BLaER1 (cell line): ENCODE measurements around the gene KAT6B.

Experiments
- H3K27ac ChIP-seq: shearing (Covaris generic); formaldehyde crosslinking; 2 replicates; pipeline ENCODE4 v1.8.1; 2022
- H3K27me3 ChIP-seq: shearing (Covaris generic); formaldehyde crosslinking; 2 replicates; pipeline ENCODE4 v1.8.1; 2022
- H3K36me3 ChIP-seq: shearing (Covaris generic); formaldehyde crosslinking; 2 replicates; pipeline ENCODE4 v1.8.1; 2022
- H3K4me1 ChIP-seq: shearing (Covaris generic); formaldehyde crosslinking; 2 replicates; pipeline ENCODE4 v1.8.1; 2022
- H3K4me2 ChIP-seq: shearing (Covaris generic); formaldehyde crosslinking; 2 replicates; pipeline ENCODE4 v1.8.1; 2022
- H3K4me3 ChIP-seq: shearing (Covaris generic); formaldehyde crosslinking; 2 replicates; pipeline ENCODE4 v1.8.1; 2022
- H3K9ac ChIP-seq: shearing (Covaris generic); formaldehyde crosslinking; 2 replicates; pipeline ENCODE4 v1.8.1; 2022
- H3K9me3 ChIP-seq: shearing (Covaris generic); formaldehyde crosslinking; 2 replicates; pipeline ENCODE4 v1.8.1; 2022
- H4K20me1 ChIP-seq: shearing (Covaris generic); formaldehyde crosslinking; 2 replicates; pipeline ENCODE4 v1.8.1; 2022
- Cebpa-rat ChIP-seq: shearing (Covaris generic); IDR thresholded peaks from 2 replicates; pipeline ENCODE4 v1.8.1; 2022

Gene KAT6B

DNA sequence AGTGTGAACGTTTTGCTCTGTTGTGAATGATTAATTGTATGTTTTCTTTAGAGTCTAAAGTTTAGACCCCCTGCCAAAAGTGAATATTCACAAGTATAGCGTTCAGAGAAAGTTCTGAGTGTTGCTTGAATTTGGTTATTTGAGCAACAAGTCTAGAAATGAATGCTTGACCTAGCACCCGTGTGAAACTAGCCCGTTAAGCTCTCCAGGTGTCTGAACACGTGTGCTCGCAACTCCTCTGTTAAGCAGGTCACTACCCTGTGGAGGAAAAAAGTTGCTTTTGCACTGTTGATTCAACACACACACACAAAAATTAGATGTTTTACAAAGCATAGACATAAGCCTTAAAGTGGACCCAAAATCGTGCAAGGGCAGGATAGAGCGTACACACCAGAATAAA lies 206.4 kb downstream of the KAT6B start:
- no peak overlapping the region for H3K9ac ChIP-seq
- H3K27me3 ChIP-seq = no peaks in the 10 kb centered on the region
- no peak overlapping the region for H3K27ac ChIP-seq
- peaks cover 28% of the 10 kb centered on the region for H3K4me1 ChIP-seq
- H3K4me3 ChIP-seq = no peak overlapping the region
- no peaks in the 10 kb centered on the region for H4K20me1 ChIP-seq
- no peak overlapping the region for H3K4me2 ChIP-seq
- H3K36me3 ChIP-seq = peaks cover 35% of the 10 kb centered on the region
- TF ChIP-seq Cebpa-rat = no peak
- H3K9me3 ChIP-seq = no peaks in the 10 kb centered on the region

GRCh38 chr10:75033399-75034130 lies 207.2 kb downstream of the KAT6B start:
- TF ChIP-seq Cebpa-rat = no peak
- Histone ChIP-seq H3K9ac (no peak overlapping the region), H3K36me3 (peaks cover 30% of the 10 kb centered on the region), H3K4me1 (peaks cover 25% of the 10 kb centered on the region), H4K20me1 (no peaks in the 10 kb centered on the region), H3K27ac (no peak overlapping the region), H3K27me3 (no peaks in the 10 kb centered on the region), H3K4me2 (no peak overlapping the region), H3K9me3 (no peaks in the 10 kb centered on the region), H3K4me3 (no peak overlapping the region)

DNA sequence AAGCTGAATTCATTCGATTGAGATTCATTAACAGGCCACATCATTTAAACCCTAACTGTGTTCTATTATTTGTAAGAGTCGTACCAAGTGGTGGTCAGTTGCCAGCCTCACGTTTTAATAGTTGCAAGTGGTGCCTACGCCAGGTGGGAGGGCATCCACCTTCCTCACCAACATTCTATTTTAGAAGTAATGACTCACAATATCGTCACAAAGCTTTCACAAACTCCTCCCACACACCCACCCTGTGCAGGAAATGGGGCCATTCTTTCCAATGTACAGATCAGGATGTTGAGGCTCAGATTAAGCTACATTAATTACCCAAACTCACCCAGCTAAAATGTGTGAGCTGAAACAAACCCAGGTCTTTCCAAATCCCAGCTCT lies 207.7 kb downstream of the KAT6B start:
- H3K4me3 ChIP-seq = no peak overlapping the region
- H3K9ac ChIP-seq = no peak overlapping the region
- no peak overlapping the region for H3K4me2 ChIP-seq
- no peaks in the 10 kb centered on the region for H3K9me3 ChIP-seq
- H3K27ac ChIP-seq = no peak overlapping the region
- no peaks in the 10 kb centered on the region for H4K20me1 ChIP-seq
- H3K27me3 ChIP-seq = no peaks in the 10 kb centered on the region
- no peak for TF ChIP-seq Cebpa-rat
- peaks cover 24% of the 10 kb centered on the region for H3K36me3 ChIP-seq
- H3K4me1 ChIP-seq = peaks cover 20% of the 10 kb centered on the region

DNA sequence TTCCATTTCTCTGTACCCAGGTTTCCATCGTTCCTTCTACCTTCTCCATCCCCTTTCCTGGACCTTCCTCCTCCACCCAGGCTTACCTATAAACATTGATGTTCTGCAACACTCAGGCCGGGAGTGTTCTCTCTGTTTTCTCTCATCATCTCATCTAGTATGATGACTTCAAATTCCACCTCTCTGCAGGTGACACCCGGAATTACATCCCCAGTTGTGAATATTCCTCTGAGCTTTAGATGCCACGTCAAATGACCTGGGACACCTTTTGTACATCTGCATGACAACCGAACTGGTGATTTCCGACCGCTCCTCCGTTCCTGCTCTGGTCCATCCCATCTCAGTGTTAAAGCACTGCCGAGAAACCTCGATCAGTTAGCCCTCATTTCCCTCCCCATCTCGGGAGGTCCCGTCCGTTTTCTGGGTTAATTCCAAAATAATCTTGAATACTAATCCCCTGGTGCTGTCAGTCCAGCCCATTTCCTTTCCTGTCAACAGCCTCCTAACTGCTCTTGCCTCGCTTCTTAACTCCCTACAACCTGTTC lies 208.4 kb downstream of the KAT6B start:
- no peaks in the 10 kb centered on the region for H3K27me3 ChIP-seq
- no peak overlapping the region for H3K4me2 ChIP-seq
- peaks cover 16% of the 10 kb centered on the region for H3K4me1 ChIP-seq
- peaks cover 18% of the 10 kb centered on the region for H3K36me3 ChIP-seq
- TF ChIP-seq Cebpa-rat = no peak
- H3K9me3 ChIP-seq = no peaks in the 10 kb centered on the region
- no peak overlapping the region for H3K4me3 ChIP-seq
- H4K20me1 ChIP-seq = no peaks in the 10 kb centered on the region
- no peak overlapping the region for H3K27ac ChIP-seq
- no peak overlapping the region for H3K9ac ChIP-seq

DNA sequence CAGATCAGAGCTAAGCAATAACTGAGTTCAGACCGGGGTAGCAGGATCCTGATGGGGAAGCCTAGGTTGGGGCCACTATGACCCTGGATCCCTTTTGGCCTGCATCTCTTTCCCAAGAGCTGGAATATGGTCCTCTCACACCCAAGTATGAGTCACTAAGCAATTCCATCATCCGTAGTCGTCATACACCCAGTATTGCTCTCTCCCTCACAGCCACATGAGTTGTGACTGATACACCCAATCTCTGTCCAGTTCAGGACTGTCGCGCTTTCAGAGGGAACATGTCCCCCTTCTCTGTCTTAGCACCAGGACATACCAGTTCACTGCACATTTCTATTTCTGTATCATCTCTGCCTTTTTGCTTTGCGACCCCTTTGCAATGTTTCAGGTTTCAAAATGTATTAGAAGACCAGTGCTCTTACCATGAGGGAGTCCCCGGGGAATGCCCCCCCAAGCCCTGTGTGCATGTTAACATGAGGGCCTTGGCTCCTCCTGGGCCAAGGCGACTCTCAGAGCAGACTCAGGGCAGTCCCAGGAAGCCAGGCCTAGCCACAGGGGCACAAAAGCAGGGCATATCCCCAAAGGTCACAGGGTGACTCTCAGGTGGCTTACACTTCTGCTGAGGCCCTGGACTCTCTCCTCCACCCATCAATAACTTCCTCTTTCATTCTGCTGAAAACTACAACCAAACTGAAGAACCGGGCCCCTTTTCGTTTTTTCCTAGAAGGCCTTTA lies 209.7 kb downstream of the KAT6B start:
- H3K4me1 ChIP-seq = peaks cover 16% of the 10 kb centered on the region
- no peaks in the 10 kb centered on the region for H3K9me3 ChIP-seq
- H4K20me1 ChIP-seq = no peaks in the 10 kb centered on the region
- H3K27ac ChIP-seq = no peak overlapping the region
- H3K4me3 ChIP-seq = no peak overlapping the region
- no peaks in the 10 kb centered on the region for H3K27me3 ChIP-seq
- peak overlapping the region; percentile 23; the same call in 1 of the 2 replicates for H3K4me2 ChIP-seq
- H3K9ac ChIP-seq = no peak overlapping the region
- TF ChIP-seq Cebpa-rat = no peak
- peaks cover 4% of the 10 kb centered on the region; the same call in 1 of the 2 replicates for H3K36me3 ChIP-seq

GRCh38 chr10:75037171-75038153 lies 211.1 kb downstream of the KAT6B start:
- H3K4me1 ChIP-seq = peaks cover 16% of the 10 kb centered on the region
- no peak overlapping the region for H3K27ac ChIP-seq
- H4K20me1 ChIP-seq = no peaks in the 10 kb centered on the region
- no peak for TF ChIP-seq Cebpa-rat
- H3K9me3 ChIP-seq = no peaks in the 10 kb centered on the region
- no peak overlapping the region for H3K9ac ChIP-seq
- no peak overlapping the region for H3K4me3 ChIP-seq
- H3K27me3 ChIP-seq = no peaks in the 10 kb centered on the region
- H3K36me3 ChIP-seq = no peaks in the 10 kb centered on the region
- peak overlapping the region; percentile 23; the same call in 1 of the 2 replicates for H3K4me2 ChIP-seq

GRCh38 chr10:75038335-75038734 lies 211.9 kb downstream of the KAT6B start:
- H3K9ac ChIP-seq = no peak overlapping the region
- TF ChIP-seq Cebpa-rat = no peak
- no peaks in the 10 kb centered on the region for H4K20me1 ChIP-seq
- H3K4me2 ChIP-seq = no peak overlapping the region
- peaks cover 16% of the 10 kb centered on the region for H3K4me1 ChIP-seq
- no peaks in the 10 kb centered on the region for H3K36me3 ChIP-seq
- H3K9me3 ChIP-seq = no peaks in the 10 kb centered on the region
- H3K27me3 ChIP-seq = no peaks in the 10 kb centered on the region
- H3K27ac ChIP-seq = no peak overlapping the region
- no peak overlapping the region for H3K4me3 ChIP-seq

- H3K27me3 ChIP-seq = no peaks in the 10 kb centered on the region
- H4K20me1 ChIP-seq = no peaks in the 10 kb centered on the region
- no peak overlapping the region for H3K27ac ChIP-seq
- TF ChIP-seq Cebpa-rat = no peak
- no peaks in the 10 kb centered on the region for H3K9me3 ChIP-seq
- H3K4me2 ChIP-seq = no peak overlapping the region
- H3K4me1 ChIP-seq = peaks cover 16% of the 10 kb centered on the region
- H3K4me3 ChIP-seq = no peak overlapping the region
- H3K9ac ChIP-seq = no peak overlapping the region
- H3K36me3 ChIP-seq = no peaks in the 10 kb centered on the region
Observed at GRCh38 chr10:75040576-75040975, 214.2 kb downstream of the KAT6B start.

DNA sequence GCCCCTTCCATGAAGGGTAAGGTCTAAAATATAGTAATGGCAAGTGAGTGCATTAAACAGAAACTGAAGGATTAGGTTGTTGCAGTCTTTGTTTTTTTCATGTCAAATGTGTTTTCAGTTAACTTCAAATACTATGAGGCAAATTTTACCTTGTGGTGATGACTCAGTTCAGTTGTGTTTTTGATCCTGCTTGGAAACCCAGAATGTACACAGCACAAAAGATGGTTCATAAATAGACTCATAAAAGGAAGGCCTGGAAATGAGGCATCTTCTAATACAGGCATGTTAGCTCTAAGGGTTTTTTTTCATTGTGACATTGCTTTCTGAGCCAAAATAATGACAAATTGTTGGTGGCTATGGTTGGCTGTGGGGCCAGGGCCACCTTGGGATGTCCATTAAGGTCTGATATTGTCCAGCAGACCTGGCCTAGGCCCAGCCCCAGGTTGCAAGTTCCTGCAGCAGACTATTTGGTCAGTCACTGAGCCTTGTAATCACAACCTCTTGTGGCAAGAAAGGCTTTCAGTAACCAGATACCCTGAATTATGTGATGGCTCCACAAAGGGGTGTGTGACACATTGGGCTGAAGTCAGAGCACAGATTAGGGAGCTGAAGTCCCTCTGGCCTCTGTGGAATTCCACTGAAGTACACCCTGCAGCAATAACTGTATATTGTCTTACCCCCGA lies 216.0 kb downstream of the KAT6B start:
- H4K20me1 ChIP-seq = no peaks in the 10 kb centered on the region
- no peak overlapping the region for H3K27ac ChIP-seq

More for the DNA sequence above, 216.0 kb downstream of the KAT6B start:
- no peak for TF ChIP-seq Cebpa-rat
- H3K9me3 ChIP-seq = no peaks in the 10 kb centered on the region
- no peaks in the 10 kb centered on the region for H3K27me3 ChIP-seq
- no peak overlapping the region for H3K9ac ChIP-seq
- H3K36me3 ChIP-seq = no peaks in the 10 kb centered on the region
- H3K4me3 ChIP-seq = no peak overlapping the region
- peaks cover 13% of the 10 kb centered on the region for H3K4me1 ChIP-seq
- H3K4me2 ChIP-seq = no peak overlapping the region
